Ectodermal cell (in vitro differentiated cells): ENCODE measurements around the gene EDNRB.

Experiments used
- H3K27ac ChIP-seq: 2 replicates; pipeline ENCODE4 v1.7.0; 2013; ENCODE audit warnings: mild to moderate bottlenecking, low read depth, low read length; ENCODE audit not compliant: insufficient read depth, poor library complexity, severe bottlenecking
- H3K27me3 ChIP-seq: 2 replicates; pipeline ENCODE4 v1.7.0; 2013; ENCODE audit warnings: mild to moderate bottlenecking, low read length; ENCODE audit not compliant: insufficient read depth, control insufficient read depth, poor library complexity, severe bottlenecking
- H3K36me3 ChIP-seq: one replicate; pipeline ENCODE4 v1.7.0; 2013; ENCODE audit warnings: low read length; ENCODE audit not compliant: control insufficient read depth, insufficient read depth
- H3K4me1 ChIP-seq: one replicate; pipeline ENCODE4 v1.7.0; 2013; ENCODE audit warnings: low read length; ENCODE audit not compliant: control insufficient read depth, insufficient read depth
- H3K4me3 ChIP-seq: 2 replicates; pipeline ENCODE4 v1.7.0; 2013; ENCODE audit warnings: low read depth, low read length, control low read depth; ENCODE audit not compliant: insufficient read depth
- H3K9me3 ChIP-seq: 2 replicates; pipeline ENCODE4 v1.7.0; 2013; ENCODE audit warnings: mild to moderate bottlenecking, low read length, moderate library complexity; ENCODE audit not compliant: control insufficient read depth
- WGBS, 2 experiments: methylation state at CpG; one replicate each; pipeline ENCODE4 v1.1.7; 2013; ENCODE audit warnings: missing lambda C conversion rate in 2 of 2; 5-methylcytosine and 5-hydroxymethylcytosine counted together

The EDNRB gene

GRCh38 chr13:77919246-77919920, 752 bp upstream of the EDNRB start:
- Histone ChIP-seq H3K27me3 (peaks cover 36% of the 10 kb centered on the region), H3K27ac (no peak overlapping the region)
- 11 to 12% methylated on average over 29 of the region's 29 CpGs for WGBS, 2 experiments

DNA sequence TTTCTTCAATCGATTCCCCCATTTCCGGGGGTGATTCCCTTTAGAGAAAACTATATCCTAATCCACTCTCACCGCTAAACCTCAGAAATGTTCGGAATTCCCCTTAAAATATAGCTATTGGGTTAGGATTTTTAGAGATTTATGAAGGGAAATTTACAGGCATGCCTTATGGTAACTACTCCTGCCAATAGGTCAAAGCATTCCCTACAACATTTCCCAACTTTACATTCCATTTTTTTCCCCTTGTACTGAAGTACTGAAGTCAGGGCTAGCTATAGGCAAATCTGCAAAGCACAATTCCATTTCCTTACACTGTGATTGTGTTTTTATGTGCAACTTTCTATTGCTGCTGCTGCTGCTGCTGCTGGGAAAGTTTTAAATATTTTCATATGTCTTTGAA, 2.1 kb downstream of the EDNRB start:
- no peak overlapping the region for H3K27ac ChIP-seq
- H3K9me3 ChIP-seq = no peaks in the 10 kb centered on the region
- H3K4me1 ChIP-seq = peaks cover 4% of the 10 kb centered on the region
- no peaks in the 10 kb centered on the region for H3K36me3 ChIP-seq
- H3K4me3 ChIP-seq = peak overlapping the region; percentile 7
- WGBS, 2 experiments = 45 to 65% methylated on average over 2 to 4 of the region's 4 CpGs
- H3K27me3 ChIP-seq = peaks cover 36% of the 10 kb centered on the region

More at GRCh38 chr13:77919246-77919920, 752 bp upstream of the EDNRB start:
- Histone ChIP-seq H3K4me1 (peaks cover 4% of the 10 kb centered on the region), H3K36me3 (no peaks in the 10 kb centered on the region), H3K9me3 (no peaks in the 10 kb centered on the region), H3K4me3 (peak overlapping the region; percentile 50)

- peaks cover 36% of the 10 kb centered on the region for H3K27me3 ChIP-seq
- 92 to 96% methylated on average over 1 of the region's 1 CpG for WGBS, 2 experiments
- no peaks in the 10 kb centered on the region for H3K9me3 ChIP-seq
- peaks cover 4% of the 10 kb centered on the region for H3K4me1 ChIP-seq
- no peak overlapping the region for H3K4me3 ChIP-seq
- no peak overlapping the region for H3K27ac ChIP-seq
- H3K36me3 ChIP-seq = no peaks in the 10 kb centered on the region
Measured at GRCh38 chr13:77915686-77916085, 2.9 kb downstream of the EDNRB start.

GRCh38 chr13:77913003-77913402, 5.6 kb downstream of the EDNRB start:
- Histone ChIP-seq H3K4me3 (no peak overlapping the region), H3K27me3 (peaks cover 12% of the 10 kb centered on the region), H3K36me3 (no peaks in the 10 kb centered on the region), H3K9me3 (no peaks in the 10 kb centered on the region), H3K4me1 (peaks cover 4% of the 10 kb centered on the region), H3K27ac (no peak overlapping the region)
- 80 to 86% methylated on average over 3 of the region's 3 CpGs for WGBS, 2 experiments

DNA sequence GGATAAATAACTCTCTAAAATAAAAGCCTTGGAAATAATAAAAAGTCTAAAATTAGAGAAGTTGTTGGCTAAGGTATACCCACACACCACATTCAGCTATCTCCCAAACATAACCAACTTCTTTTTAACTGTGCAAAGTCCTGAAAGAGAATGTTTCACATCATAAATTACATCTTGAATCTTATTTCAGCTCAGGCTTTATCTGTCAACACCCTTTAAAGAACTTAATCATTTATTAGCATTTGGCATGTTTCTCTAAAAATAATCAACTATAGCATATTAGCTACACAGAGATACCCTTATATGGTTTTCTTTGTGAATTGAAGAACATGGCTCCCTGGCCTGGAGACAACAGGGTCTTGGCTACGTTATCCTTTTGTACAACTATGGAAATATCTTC, 6.9 kb downstream of the EDNRB start:
- H3K27me3 ChIP-seq = no peaks in the 10 kb centered on the region
- H3K36me3 ChIP-seq = no peaks in the 10 kb centered on the region
- H3K4me3 ChIP-seq = no peak overlapping the region
- H3K27ac ChIP-seq = no peak overlapping the region
- WGBS, 2 experiments = 83 to 88% methylated on average over 1 of the region's 1 CpG
- peaks cover 6% of the 10 kb centered on the region for H3K4me1 ChIP-seq
- no peaks in the 10 kb centered on the region for H3K9me3 ChIP-seq

DNA sequence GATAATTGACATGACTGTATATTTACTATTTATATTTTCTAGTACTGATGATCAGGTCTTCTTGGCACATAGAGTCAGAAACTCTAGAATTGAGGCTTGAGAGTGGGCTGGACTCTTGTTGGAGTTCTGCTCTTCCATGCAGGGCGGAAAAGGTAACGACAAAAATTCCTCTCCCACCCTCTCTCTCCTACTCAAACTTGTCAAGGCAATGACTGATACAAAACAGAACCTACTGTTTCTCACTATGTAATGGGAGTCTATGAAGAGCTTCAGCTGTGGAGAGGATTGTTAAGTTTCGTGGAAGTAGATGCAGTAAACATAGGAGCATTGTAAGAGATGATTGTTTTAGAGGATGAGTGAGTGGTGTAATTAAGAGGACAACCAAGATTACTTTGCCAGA, 8.8 kb downstream of the EDNRB start:
- H3K36me3 ChIP-seq = no peaks in the 10 kb centered on the region
- H3K4me3 ChIP-seq = no peak overlapping the region
- WGBS, 2 experiments = 88% methylated on average over 1 to 2 of the region's 3 CpGs
- H3K27ac ChIP-seq = no peak overlapping the region
- no peaks in the 10 kb centered on the region for H3K9me3 ChIP-seq
- H3K27me3 ChIP-seq = no peaks in the 10 kb centered on the region
- peaks cover 4% of the 10 kb centered on the region for H3K4me1 ChIP-seq

DNA sequence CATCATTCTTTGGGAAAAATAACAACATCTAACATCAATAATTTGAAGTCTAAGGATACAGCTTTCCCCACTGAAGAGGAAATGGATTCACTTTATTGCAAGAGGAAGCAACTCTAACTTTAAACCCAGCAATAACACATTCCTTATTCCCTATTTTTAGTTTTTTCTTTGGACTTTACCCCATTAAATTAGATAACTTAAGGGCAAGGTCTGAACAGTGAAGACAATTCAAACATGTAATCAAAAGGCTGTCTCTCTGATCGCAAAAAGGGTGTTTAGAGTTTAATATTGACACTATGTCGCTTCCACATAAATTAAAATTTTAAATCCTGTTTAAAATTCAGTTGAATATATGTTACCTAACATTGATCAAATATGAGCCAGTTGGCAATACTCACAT, 10.1 kb downstream of the EDNRB start:
- H3K4me1 ChIP-seq = peaks cover 4% of the 10 kb centered on the region
- no peaks in the 10 kb centered on the region for H3K27me3 ChIP-seq
- no peaks in the 10 kb centered on the region for H3K36me3 ChIP-seq
- H3K4me3 ChIP-seq = no peak overlapping the region
- H3K9me3 ChIP-seq = no peaks in the 10 kb centered on the region
- 100% methylated on average over 1 of the region's 2 CpGs for WGBS, 2 experiments
- no peak overlapping the region for H3K27ac ChIP-seq

DNA sequence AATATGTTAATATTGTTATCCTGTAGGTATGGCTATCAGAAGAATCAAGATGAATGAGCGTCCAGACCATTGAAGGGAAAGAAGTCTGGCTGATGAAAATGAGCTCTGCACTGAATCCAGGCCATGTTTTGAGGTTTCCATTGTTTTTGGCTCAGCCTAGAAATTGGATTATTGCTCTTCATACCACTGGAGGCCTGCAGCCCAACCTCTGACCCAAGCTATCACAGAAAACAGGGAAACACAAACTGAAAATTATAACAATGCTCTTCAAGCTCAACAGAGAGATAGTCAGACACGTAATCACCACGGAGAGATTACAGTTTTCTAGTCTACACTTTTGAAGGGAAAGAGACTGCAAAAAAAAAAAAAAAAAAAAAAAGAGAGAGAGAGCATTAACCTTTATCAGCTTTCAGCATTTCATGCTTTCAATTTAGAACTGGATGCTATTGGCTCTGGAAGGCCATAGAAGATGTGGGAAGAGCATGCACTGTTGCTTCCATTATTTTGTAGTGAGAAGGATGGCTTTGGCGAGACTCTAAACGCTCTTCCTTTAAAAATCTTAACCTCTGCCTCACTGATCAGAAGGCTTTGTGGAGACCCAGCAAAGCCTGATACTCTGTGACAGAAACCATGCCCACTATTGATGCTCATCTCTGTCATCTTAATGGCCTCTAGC, 10.8 kb downstream of the EDNRB start:
- H3K27ac ChIP-seq = no peak overlapping the region
- peaks cover 4% of the 10 kb centered on the region for H3K4me1 ChIP-seq
- H3K9me3 ChIP-seq = no peaks in the 10 kb centered on the region
- H3K27me3 ChIP-seq = no peaks in the 10 kb centered on the region
- no peaks in the 10 kb centered on the region for H3K36me3 ChIP-seq
- whole genome bisulfite sequencing, 2 experiments = 82 to 87% methylated on average over 4 to 5 of the region's 5 CpGs
- no peak overlapping the region for H3K4me3 ChIP-seq

- Histone ChIP-seq H3K36me3 (no peaks in the 10 kb centered on the region), H3K27ac (no peak overlapping the region), H3K9me3 (no peaks in the 10 kb centered on the region), H3K4me3 (no peak overlapping the region), H3K4me1 (peaks cover 4% of the 10 kb centered on the region), H3K27me3 (no peaks in the 10 kb centered on the region)
- WGBS, 2 experiments = 83 to 86% methylated on average over 4 of the region's 4 CpGs
Measured at GRCh38 chr13:77904031-77904430, 14.6 kb downstream of the EDNRB start.

DNA sequence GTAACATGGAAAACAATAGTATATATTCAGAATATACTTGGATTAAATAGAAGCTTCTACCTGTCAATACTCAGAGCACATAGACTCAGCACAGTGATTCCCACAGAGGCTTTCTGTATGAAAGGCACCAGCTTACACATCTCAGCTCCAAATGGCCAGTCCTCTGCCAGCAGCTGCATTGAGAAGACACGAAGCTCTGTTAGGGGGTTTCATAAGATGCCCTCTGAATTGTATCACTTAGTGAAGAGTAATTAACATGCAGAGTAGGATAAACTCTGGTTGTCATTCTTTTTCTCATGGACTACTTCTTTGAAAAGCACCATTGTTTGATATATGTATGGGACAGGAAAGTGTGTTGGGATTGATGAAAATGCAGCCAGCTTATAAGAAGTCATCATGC, 15.2 kb downstream of the EDNRB start:
- no peak overlapping the region for H3K4me3 ChIP-seq

More for the DNA sequence above, 15.2 kb downstream of the EDNRB start:
- H3K27me3 ChIP-seq = no peaks in the 10 kb centered on the region
- 100% methylated on average over 1 of the region's 1 CpG for WGBS, 2 experiments
- H3K9me3 ChIP-seq = no peaks in the 10 kb centered on the region
- peaks cover 4% of the 10 kb centered on the region for H3K4me1 ChIP-seq
- no peak overlapping the region for H3K27ac ChIP-seq
- H3K36me3 ChIP-seq = no peaks in the 10 kb centered on the region
